MM.1S (cell line): Measurements from ENCODE around the gene SMAGP.

ENCODE experiments used
- EZH2 ChIP-seq: fragments of 300-600 bp; sonication (generic); optimal IDR thresholded peaks from 2 replicates; pipeline ENCODE3; 2017; ENCODE audit warnings: low read depth, mild to moderate bottlenecking, antibody characterized with exemption, low read length, mixed read lengths
- TF ChIP-seq, protein P1 (sequence below): fragments of 300-600 bp; sonication (generic); IDR thresholded peaks from 2 replicates; pipeline ENCODE4 v1.5.1; 2016; ENCODE audit warnings: antibody characterized with exemption, low read length, mixed read lengths

DNA sequence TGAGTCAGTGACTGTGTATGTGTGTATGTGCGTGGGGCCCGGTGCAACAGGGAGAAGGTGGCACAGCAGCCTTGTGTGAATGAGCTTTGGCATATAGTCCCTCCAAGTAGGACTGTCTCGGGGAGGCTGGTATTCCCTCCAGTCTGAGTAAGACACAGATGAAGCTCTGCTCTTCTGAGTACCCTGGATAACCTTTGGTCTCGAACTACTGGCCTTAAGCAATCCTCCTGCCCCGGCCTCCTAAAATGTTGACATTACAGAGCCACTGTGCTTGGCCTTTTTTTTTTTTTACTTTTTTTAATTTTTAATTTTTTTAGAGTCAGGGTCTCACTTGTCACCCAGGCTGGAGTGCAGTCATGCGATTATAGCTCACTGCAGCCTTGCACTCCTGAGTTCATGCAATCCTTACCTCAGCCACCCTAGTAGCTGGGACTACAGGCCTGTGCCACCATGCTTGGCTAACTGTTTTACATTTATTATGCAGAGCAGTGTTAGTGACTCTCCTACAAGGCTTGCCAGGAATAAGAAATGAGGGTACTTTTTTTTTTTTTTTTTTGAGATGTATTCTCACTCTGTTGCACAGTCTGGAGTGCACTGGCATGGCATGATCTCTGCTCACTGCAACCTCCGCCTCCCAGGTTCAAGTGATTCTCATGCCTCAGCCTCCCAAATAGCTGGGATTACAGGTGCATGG, 41.0 kb downstream of the SMAGP start:
- TF ChIP-seq, protein P1, sequence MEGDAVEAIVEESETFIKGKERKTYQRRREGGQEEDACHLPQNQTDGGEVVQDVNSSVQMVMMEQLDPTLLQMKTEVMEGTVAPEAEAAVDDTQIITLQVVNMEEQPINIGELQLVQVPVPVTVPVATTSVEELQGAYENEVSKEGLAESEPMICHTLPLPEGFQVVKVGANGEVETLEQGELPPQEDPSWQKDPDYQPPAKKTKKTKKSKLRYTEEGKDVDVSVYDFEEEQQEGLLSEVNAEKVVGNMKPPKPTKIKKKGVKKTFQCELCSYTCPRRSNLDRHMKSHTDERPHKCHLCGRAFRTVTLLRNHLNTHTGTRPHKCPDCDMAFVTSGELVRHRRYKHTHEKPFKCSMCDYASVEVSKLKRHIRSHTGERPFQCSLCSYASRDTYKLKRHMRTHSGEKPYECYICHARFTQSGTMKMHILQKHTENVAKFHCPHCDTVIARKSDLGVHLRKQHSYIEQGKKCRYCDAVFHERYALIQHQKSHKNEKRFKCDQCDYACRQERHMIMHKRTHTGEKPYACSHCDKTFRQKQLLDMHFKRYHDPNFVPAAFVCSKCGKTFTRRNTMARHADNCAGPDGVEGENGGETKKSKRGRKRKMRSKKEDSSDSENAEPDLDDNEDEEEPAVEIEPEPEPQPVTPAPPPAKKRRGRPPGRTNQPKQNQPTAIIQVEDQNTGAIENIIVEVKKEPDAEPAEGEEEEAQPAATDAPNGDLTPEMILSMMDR: no peak
- no peak for TF ChIP-seq EZH2
